ENCODE measurements around the gene PDLIM5. TPM values are rescaled to one million over a fixed set of nuclear protein-coding genes. Genes with fewer than 3 reads are reported as not detected.

Gene PDLIM5
- total RNA-seq, 1 experiment from 2014 or later, result 58.0 TPM

DNA sequence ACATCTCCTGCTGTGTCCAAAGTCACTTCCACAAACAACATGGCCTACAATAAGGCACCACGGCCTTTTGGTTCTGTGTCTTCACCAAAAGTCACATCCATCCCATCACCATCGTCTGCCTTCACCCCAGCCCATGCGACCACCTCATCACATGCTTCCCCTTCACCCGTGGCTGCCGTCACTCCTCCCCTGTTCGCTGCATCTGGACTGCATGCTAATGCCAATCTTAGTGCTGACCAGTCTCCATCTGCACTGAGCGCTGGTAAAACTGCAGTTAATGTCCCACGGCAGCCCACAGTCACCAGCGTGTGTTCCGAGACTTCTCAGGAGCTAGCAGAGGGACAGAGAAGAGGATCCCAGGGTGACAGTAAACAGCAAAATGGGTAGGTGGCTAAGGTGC is 123.9 kb downstream of the PDLIM5 start:
- no peak overlapping the region for H3K14ac ChIP-seq (ENCODE audit: insufficient read depth, low read length)
- H4K91ac ChIP-seq (ENCODE audit: insufficient read length, low read depth, low read length), result no peak overlapping the region
- no peaks in the 10 kb centered on the region for H4K20me1 ChIP-seq (ENCODE audit: control insufficient read depth, insufficient read depth, insufficient read length)
- Mint-ChIP-seq H3K27me3 (ENCODE audit: low read depth) (no peaks in the 10 kb centered on the region), H3K9me3 (no peaks in the 10 kb centered on the region), H3K36me3 (ENCODE audit: insufficient read depth in 1 of 3, low read depth in 3 of 3) (no peaks in the 10 kb centered on the region), H3K4me1 (peaks cover 19 to 23% of the 10 kb centered on the region in 2 experiments), H3K27ac (peak overlapping the region; percentile 47 to 89 (median 71); a peak in 5 of 7 replicates), H3K4me3 (no peak overlapping the region)
- no peaks in the 10 kb centered on the region for H3K9me3 ChIP-seq (ENCODE audit: control insufficient read depth, low read depth, low read length)
- H3K27ac ChIP-seq (ENCODE audit: insufficient read length, low read depth, low read length), result no peak overlapping the region
- no peaks in the 10 kb centered on the region for H3K27me3 ChIP-seq (ENCODE audit: insufficient read depth, low read length)
- H3K23me2 ChIP-seq (ENCODE audit: insufficient read length, low read depth, low read length, poor library complexity, severe bottlenecking), result no peaks in the 10 kb centered on the region
- TF ChIP-seq, protein P1, sequence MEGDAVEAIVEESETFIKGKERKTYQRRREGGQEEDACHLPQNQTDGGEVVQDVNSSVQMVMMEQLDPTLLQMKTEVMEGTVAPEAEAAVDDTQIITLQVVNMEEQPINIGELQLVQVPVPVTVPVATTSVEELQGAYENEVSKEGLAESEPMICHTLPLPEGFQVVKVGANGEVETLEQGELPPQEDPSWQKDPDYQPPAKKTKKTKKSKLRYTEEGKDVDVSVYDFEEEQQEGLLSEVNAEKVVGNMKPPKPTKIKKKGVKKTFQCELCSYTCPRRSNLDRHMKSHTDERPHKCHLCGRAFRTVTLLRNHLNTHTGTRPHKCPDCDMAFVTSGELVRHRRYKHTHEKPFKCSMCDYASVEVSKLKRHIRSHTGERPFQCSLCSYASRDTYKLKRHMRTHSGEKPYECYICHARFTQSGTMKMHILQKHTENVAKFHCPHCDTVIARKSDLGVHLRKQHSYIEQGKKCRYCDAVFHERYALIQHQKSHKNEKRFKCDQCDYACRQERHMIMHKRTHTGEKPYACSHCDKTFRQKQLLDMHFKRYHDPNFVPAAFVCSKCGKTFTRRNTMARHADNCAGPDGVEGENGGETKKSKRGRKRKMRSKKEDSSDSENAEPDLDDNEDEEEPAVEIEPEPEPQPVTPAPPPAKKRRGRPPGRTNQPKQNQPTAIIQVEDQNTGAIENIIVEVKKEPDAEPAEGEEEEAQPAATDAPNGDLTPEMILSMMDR (conservative IDR thresholded peaks at IDR 0.05), result no peak
- H2BK5ac ChIP-seq (ENCODE audit: insufficient read length, low read length), result no peak overlapping the region
- H2BK120ac ChIP-seq (ENCODE audit: low read depth, low read length, poor library complexity, severe bottlenecking), result no peak overlapping the region
- H3K79me1 ChIP-seq (ENCODE audit: insufficient read depth, low read depth, low read length, poor library complexity, severe bottlenecking), result no peaks in the 10 kb centered on the region
- no CpG with 5 or more reads among the region's 10 CpGs for WGBS (ENCODE audit: extremely low coverage, insufficient read length, low lambda C conversion rate)
- DNase-seq, result peak; percentile 26
- no peak overlapping the region for H3K18ac ChIP-seq (ENCODE audit: insufficient read length, low read depth, low read length)
- H3K4me1 ChIP-seq (ENCODE audit: insufficient read depth, low read length), result no peaks in the 10 kb centered on the region
- no peak overlapping the region for H3K9ac ChIP-seq (ENCODE audit: extremely low read depth, insufficient read length, low read length)
- H3K4me2 ChIP-seq (ENCODE audit: insufficient read depth, insufficient read length, low read length), result no peak overlapping the region
- H3K4ac ChIP-seq (ENCODE audit: low read depth, low read length), result no peak overlapping the region
- H2AK5ac ChIP-seq (ENCODE audit: insufficient read length, low read length), result no peak overlapping the region
- no peaks in the 10 kb centered on the region for H3K79me2 ChIP-seq (ENCODE audit: insufficient read depth, low read length)
- H4K5ac ChIP-seq (ENCODE audit: insufficient read length, low read depth, low read length), result no peak overlapping the region
- no peak overlapping the region for H3K23ac ChIP-seq (ENCODE audit: insufficient read length, low read depth, low read length)
- H3T11ph ChIP-seq (ENCODE audit: low read length), result no peak overlapping the region
- H2AFZ ChIP-seq (ENCODE audit: low read length), result no peak overlapping the region
- H2BK12ac ChIP-seq (ENCODE audit: insufficient read length, low read depth, low read length), result no peak overlapping the region
- no peak overlapping the region for H2BK15ac ChIP-seq (ENCODE audit: low read depth, low read length)
- H3K56ac ChIP-seq (ENCODE audit: insufficient read length, low read depth, low read length), result no peak overlapping the region
- no peak overlapping the region for H4K8ac ChIP-seq (replicated peaks; ENCODE audit: insufficient read length, low read depth, low read length)
- H2BK20ac ChIP-seq (ENCODE audit: low read depth, low read length, poor library complexity, severe bottlenecking), result no peak overlapping the region

Data from H9 (cell line).